GM21515 (cell line): ENCODE measurements around the gene PSORS1C2.
"Not testable (repeated sequence)": the region's sequence is repeated elsewhere in the genome, so short reads cannot be mapped to it uniquely, and the experiment has no call there.

ENCODE experiments used
- ATAC-seq: cut with Tn5 transposase; IDR thresholded peaks from one replicate; pipeline ENCODE4 v1.9.1; 2021; ENCODE audit not compliant: unreplicated experiment

PSORS1C2 gene

GRCh38 chr6:31168606-31169005 lies 29.7 kb upstream of the PSORS1C2 start:
- no peak for ATAC-seq

- ATAC-seq = no peak
Measured at GRCh38 chr6:31165986-31166385, 27.1 kb upstream of the PSORS1C2 start.

DNA sequence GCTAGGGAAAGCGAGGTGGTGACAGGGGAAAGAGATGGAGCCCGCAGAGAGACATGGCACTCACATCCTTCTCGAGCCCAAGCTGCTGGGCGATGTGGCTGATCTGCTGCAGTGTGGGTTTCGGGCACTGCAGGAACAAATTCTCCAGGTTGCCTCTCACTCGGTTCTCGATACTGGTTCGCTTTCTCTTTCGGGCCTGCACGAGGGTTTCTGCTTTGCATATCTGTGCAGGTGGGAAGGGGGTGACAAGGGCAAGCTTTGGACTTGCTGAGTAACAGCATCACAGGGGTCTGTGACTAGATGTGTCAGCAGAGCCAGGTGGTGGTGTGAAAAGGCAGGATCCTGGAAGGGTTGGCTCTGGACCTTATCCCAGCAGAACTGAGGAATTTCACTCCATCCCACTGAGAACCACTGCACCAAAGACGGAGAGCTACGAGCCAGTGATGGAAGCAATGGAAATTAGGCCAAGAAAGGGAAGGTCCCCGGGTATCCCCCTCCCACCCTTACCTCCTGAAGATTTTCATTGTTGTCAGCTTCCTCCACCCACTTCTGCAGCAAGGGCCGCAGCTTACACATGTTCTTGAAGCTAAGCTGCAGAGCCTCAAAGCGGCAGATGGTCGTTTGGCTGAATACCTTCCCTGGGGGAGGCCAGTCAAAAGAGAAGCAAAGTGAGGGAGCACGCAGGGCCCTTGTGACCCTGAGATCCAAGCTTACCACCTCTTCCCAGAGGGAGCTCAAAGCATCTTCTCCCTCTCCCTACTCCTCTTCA lies 26.4 kb upstream of the PSORS1C2 start:
- ATAC-seq = peak; percentile 61

DNA sequence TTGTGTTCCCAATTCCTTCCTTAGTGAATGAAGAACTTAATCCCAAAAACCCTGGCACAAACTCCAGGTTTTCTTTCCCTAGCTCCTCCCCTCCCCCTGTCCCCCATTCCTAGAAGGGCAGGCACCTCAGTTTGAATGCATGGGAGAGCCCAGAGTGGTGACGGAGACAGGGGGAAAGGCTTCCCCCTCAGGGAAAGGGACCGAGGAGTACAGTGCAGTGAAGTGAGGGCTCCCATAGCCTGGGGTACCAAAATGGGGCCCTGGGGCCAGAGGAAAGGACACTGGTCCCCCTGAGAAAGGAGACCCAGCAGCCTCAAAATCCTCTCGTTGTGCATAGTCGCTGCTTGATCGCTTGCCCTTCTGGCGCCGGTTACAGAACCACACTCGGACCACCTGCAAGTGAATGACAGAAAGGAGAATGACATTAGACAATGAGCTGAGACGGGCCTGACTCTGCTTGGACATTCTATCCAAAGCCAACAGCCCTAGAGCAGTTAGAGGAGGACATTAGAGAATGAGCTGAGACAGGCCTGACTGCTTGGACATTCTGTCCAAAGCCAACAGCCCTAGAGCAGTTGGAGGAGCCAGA lies 25.7 kb upstream of the PSORS1C2 start:
- not testable (repeated sequence) for ATAC-seq

- no peak for ATAC-seq
Measured at GRCh38 chr6:31163922-31164321, 25.1 kb upstream of the PSORS1C2 start.

DNA sequence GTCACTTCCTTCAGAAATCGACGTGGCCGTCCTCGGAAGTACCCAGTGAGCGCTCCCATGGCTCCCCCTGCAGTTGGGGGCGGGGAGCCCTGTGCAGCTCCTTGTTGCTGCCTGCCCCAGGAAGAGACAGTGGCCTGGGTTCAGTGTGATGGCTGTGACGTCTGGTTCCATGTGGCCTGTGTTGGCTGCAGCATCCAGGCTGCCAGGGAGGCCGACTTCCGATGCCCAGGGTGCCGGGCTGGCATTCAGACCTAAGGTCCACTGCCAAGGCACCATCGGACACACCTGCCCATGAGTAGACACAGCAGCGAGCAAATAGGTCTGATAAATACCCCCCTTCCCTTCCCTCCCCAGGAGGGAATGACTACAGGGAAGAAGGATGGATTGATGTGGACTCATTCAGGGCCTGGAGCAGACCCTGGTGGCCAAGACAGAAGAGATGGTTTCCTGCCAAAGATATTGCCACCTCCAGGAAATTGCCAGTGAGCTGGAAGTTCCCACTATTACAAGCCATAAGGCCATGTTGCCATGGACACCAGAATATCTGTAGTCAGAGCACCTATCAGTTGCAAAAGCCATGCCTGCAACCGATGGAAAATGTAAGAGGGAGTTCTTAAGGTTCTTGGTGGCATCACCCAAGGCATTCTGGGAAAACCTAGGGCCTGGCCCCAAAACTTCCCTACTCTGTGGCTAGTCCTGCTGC lies 23.7 kb upstream of the PSORS1C2 start:
- ATAC-seq = no peak

GRCh38 chr6:31161216-31162126 lies 22.6 kb upstream of the PSORS1C2 start:
- no peak for ATAC-seq

- ATAC-seq = peak; percentile 4
Measured at GRCh38 chr6:31158863-31159855, 20.3 kb upstream of the PSORS1C2 start.

GRCh38 chr6:31158140-31158862 lies 19.4 kb upstream of the PSORS1C2 start, which contains the start of gene TCF19:
Gene TCF19, plus strand, starts transcription at chr6:31158589. Its CDS starts 881 bp downstream, at chr6:31159470.
- peak; percentile 77 for ATAC-seq

- ATAC-seq = no peak
Measured at GRCh38 chr6:31157513-31158139, 18.8 kb upstream of the PSORS1C2 start, which contains the start of gene CCHCR1. Gene CCHCR1, minus strand, starts transcription at chr6:31157802. Its CDS starts 202 bp downstream, at chr6:31157600.

DNA sequence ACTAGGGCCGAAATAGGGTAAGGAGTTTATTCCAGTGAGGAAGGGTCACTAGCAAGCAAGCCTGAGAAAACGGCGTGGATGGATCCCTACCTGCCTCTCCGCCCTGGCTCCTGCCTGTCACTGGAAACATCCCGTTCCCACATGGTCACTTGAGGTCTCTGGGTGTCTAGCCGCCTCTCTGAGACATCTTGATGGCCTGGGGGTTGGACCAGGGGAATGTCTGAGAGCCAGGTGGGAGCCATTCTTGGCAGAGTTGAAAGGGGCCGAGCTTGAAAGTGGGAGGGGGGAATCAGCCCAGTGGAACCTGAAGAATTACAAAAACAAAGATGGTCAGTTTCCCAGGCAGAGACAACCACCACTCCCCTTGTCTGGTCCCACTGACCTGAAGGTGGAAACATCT lies 17.8 kb upstream of the PSORS1C2 start:
- ATAC-seq = no peak

DNA sequence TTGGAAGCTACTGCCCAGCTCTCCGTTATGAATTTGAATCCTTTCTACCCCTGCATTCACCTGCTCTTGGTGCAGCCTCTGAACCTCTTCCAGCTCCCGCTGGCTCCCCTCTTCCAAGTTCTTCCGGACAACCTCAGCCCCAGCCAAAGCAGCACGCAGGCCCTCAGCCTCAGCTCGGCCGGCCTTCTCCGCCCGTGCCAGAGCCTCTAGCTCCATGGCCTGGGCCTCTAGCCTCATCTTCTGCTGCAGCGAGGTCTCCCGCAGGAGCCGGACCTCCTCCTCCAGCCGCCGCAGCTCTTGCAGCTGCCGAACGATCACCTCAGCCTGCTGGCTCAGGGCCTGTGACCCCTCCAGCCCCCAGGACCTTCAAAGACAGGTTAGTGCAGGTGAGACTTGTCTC lies 15.6 kb upstream of the PSORS1C2 start:
- no peak for ATAC-seq

DNA sequence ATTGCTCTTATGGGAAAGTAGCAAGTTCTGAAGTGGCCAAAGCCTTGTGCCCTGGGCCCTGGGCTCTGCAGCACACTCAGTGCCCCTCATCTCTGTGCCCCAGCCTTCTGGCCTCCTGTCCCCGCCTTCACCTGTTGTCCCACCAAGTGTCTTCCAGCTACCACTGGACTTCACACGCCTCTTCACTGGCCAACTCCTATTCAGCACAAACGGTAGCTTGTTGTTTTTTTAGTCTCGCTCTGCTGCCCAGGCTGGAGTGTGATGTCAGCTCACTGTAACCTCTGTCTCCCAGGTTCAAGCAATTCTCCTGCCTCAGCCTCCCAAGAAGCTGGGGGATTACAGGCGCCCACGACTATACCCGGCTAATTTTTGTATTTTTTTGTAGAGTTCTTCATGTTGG lies 13.9 kb upstream of the PSORS1C2 start:
- ATAC-seq = no peak

- ATAC-seq = no peak
Measured at GRCh38 chr6:31149827-31150447, 11.1 kb upstream of the PSORS1C2 start.

- ATAC-seq = no peak
Measured at GRCh38 chr6:31145386-31145785, 6.5 kb upstream of the PSORS1C2 start.

DNA sequence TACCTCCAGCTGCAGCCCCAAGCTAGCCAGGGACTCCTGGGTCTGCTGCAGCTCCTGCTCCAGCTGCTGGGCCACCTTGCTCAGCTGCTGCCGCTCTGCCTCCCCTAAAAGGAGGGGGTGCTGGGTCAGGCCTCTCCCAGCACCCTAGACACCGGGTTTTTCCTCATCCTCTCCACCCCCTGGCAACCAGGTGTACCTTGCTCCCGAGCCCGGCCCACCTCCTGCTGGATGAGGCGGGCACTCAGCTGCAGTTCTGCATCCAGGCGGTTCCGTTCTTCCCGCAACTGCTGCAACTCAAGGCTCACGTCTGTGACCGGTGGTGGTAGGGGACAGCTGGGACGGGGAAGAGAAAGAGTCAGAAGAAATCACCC lies 6.1 kb upstream of the PSORS1C2 start:
- ATAC-seq = no peak

DNA sequence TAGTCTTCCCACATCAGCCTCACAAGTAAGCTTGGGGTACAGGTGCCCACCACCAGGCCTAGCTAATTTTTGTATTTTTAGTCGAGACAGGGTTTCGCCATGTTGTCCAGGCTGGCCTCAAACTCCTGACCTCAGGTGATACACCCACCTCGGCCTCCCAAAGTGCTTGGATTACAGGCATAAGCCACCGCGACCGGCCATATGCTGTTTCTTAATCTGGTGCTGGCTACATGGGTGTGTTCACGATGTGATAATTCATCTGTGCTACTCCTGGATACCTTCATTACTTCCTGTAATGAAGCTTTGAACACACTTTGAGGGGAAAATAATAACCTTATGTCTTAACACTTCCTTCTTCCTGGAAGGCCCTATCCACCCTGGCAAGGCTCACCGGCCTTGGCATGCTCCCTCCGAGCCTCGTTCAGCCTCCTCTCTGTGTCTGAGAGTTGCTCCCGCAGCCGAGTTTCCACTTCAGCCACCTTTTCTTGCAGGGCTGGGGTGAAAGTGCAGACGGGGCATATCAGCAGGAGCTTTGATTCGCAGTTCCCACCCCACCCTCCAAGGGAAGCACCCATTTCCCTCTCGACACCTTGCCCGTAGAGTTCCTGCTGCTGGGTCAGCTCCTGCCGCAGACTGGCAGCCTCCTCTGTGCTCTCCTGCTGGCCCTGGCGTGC lies 5.6 kb upstream of the PSORS1C2 start:
- no peak for ATAC-seq

- no peak for ATAC-seq
Measured at GRCh38 chr6:31143148-31143547, 4.3 kb upstream of the PSORS1C2 start.
